Gastroesophageal sphincter (tissue), 4 donors: Measurements from ENCODE around the gene USP49. TPM values are rescaled to one million over a fixed set of nuclear protein-coding genes. Genes with fewer than 3 reads are reported as not detected.
"Not testable (repeated sequence)": the region's sequence is repeated elsewhere in the genome, so short reads cannot be mapped to it uniquely, and the experiment has no call there.

Source experiments
- ATAC-seq: fragments of 150-250 bp; one replicate; pipeline ENCODE4 v1.9.1; 2016; ENCODE audit warnings: mild to moderate bottlenecking, moderate library complexity
- H3K27ac ChIP-seq, 4 donors: fragments of 200-600 bp; sonication (generic) in 3 of 4; 1 replicate in 3 of 4; 2 replicates in 1 of 4; pipeline ENCODE4 v1.5.1; 2016 to 2019
- H3K27me3 ChIP-seq: fragments of 200-600 bp; sonication (generic); one replicate; pipeline ENCODE4 v1.5.1; 2019
- H3K36me3 ChIP-seq, 2 donors: fragments of 200-600 bp; sonication (generic); one replicate each; pipeline ENCODE4 v1.5.1; 2019; ENCODE audit warnings: control low read depth in 1 of 2
- H3K4me1 ChIP-seq, 3 donors: fragments of 200-600 bp; sonication (generic); 1 replicate in 2 of 3; 2 replicates in 1 of 3; pipeline ENCODE4 v1.5.1; 2016 to 2019; ENCODE audit warnings: control low read depth in 2 of 3
- H3K4me3 ChIP-seq, 2 donors: fragments of 200-600 bp; sonication (generic); one replicate each; pipeline ENCODE4 v1.5.1; 2019; ENCODE audit warnings: mild to moderate bottlenecking in 1 of 2, moderate library complexity in 1 of 2
- H3K9me3 ChIP-seq, 3 donors: fragments of 200-600 bp; sonication (generic); one replicate each; pipeline ENCODE4 v1.5.1; 2017 to 2019; ENCODE audit warnings: control low read depth in 2 of 3
- CTCF ChIP-seq, 4 experiments: fragments of 200-600 bp in 2 of 4; fragments of 450-650 bp in 2 of 4; sonication (generic) in 1 of 4; IDR thresholded peaks; one replicate each; pipeline ENCODE4 v1.5.1; 2017 to 2019; ENCODE audit warnings: antibody characterized with exemption in 4 of 4, mild to moderate bottlenecking in 2 of 4, moderate library complexity in 2 of 4
- EP300 ChIP-seq: sonication (generic); formaldehyde crosslinking; IDR thresholded peaks from one replicate; pipeline ENCODE4 v1.6.1; 2017; ENCODE audit warnings: antibody characterized with exemption, mild to moderate bottlenecking
- POLR2A ChIP-seq, 2 donors: fragments of 450-650 bp; IDR thresholded peaks; one replicate each; pipeline ENCODE4 v1.6.1; 2017; ENCODE audit warnings: antibody characterized with exemption in 2 of 2, mild to moderate bottlenecking in 2 of 2, moderate library complexity in 1 of 2
- POLR2AphosphoS5 ChIP-seq: sonication (generic); formaldehyde crosslinking; IDR thresholded peaks from one replicate; pipeline ENCODE4 v1.6.1; 2017; ENCODE audit warnings: antibody characterized with exemption
- WGBS, 2 donors: methylation state at CpG; one replicate each; pipeline ENCODE4 v1.1.5; 2018; ENCODE audit warnings: low coverage in 1 of 2; 5-methylcytosine and 5-hydroxymethylcytosine counted together
- total RNA-seq, 4 donors: library from RNA; depleted of rRNA; stranded (reverse); fragments of >200 nt; gene quantifications; one replicate each; pipeline ENCODE4 v1.1.0, GENCODE V29; 2016

The USP49 gene
- 1 to 10 TPM in 3 of 4 donors, under 1 TPM in 1; 0.69 to 5.4 (median 2.0) TPM for total RNA-seq

- WGBS, 2 donors = 2% methylated on average over 16 to 18 of the region's 55 CpGs
- TF ChIP-seq EP300 = no peak
- no peak for TF ChIP-seq POLR2A (IDR thresholded peaks at IDR 0.05)
- no peak for TF ChIP-seq POLR2AphosphoS5
- no peak for TF ChIP-seq CTCF (IDR thresholded peaks at IDR 0.05)
- H3K4me3 ChIP-seq = peak within 1 kb of the TSS; percentile 68 to 83
- peaks cover 3 to 19% (median 13%) of the 10 kb centered on the region in 3 donors for H3K4me1 ChIP-seq
- peaks cover 0 to 9% of the 10 kb centered on the region in 2 donors for H3K36me3 ChIP-seq
- no peaks in the 10 kb centered on the region for H3K27me3 ChIP-seq
- no peaks in the 10 kb centered on the region for H3K9me3 ChIP-seq
- H3K27ac ChIP-seq = peak within 1 kb of the TSS; percentile 26 to 87 (median 84)
- ATAC-seq = peak; percentile 98
These were observed at the start of gene USP49 for GRCh38 chr6:41895300-41896233. TSS of gene USP49 (minus strand) at chr6:41895375. CDS start at chr6:41806983, 88,392 bp downstream.

- ATAC-seq = no peak
- no peak overlapping the region for H3K27ac ChIP-seq
- H3K36me3 ChIP-seq = no peaks in the 10 kb centered on the region
- no peak overlapping the region for H3K4me3 ChIP-seq
- TF ChIP-seq EP300 (no peak), POLR2A (IDR thresholded peaks at IDR 0.05) (no peak), CTCF (IDR thresholded peaks at IDR 0.05) (no peak), POLR2AphosphoS5 (no peak)
- H3K4me1 ChIP-seq = peaks cover 2 to 38% (median 27%) of the 10 kb centered on the region in 3 donors
- no peaks in the 10 kb centered on the region for H3K27me3 ChIP-seq
- H3K9me3 ChIP-seq = no peaks in the 10 kb centered on the region
These were observed 48.3 kb upstream of the USP49 start for GRCh38 chr6:41943456-41943855.

- Histone ChIP-seq H3K4me1 (peaks cover 2 to 44% (median 33%) of the 10 kb centered on the region in 3 donors), H3K27ac (peak overlapping the region in 1 of 4 donors; percentile 93)
- not testable (repeated sequence) for ATAC-seq, H3K36me3 ChIP-seq, H3K9me3 ChIP-seq, H3K27me3 ChIP-seq, H3K4me3 ChIP-seq
- WGBS, 2 donors = 89 to 93% methylated on average over 10 to 13 of the region's 14 CpGs
These were observed 47.7 kb upstream of the USP49 start for GRCh38 chr6:41942882-41943281.

GRCh38 chr6:41942067-41942851 lies 47.1 kb upstream of the USP49 start:
- WGBS, 2 donors = 27 to 35% methylated on average over 14 to 17 of the region's 20 CpGs
- TF ChIP-seq POLR2A (IDR thresholded peaks at IDR 0.05) = no peak
- TF ChIP-seq POLR2AphosphoS5 = peak; percentile 48
- H3K36me3 ChIP-seq = peaks cover 0 to under 1% of the 10 kb centered on the region in 2 donors
- H3K27me3 ChIP-seq = no peaks in the 10 kb centered on the region
- peak overlapping the region; percentile 45 to 93 (median 91) for H3K27ac ChIP-seq
- peaks cover 2 to 49% (median 34%) of the 10 kb centered on the region in 3 donors for H3K4me1 ChIP-seq
- ATAC-seq = peak; percentile 31
- no peaks in the 10 kb centered on the region for H3K9me3 ChIP-seq
- peak overlapping the region; percentile 48 to 76 for H3K4me3 ChIP-seq

- peaks cover 2 to 54% (median 34%) of the 10 kb centered on the region in 3 donors for H3K4me1 ChIP-seq
- 0% methylated on average over 4 to 12 of the region's 87 CpGs for WGBS, 2 donors
- peak within 1 kb of the TSS; percentile 45 to 93 (median 91) for H3K27ac ChIP-seq
- TF ChIP-seq POLR2AphosphoS5 (peak; percentile 53), POLR2A (IDR thresholded peaks at IDR 0.05) (peak; percentile 33 to 60), EP300 (no peak), CTCF (IDR thresholded peaks at IDR 0.05) (peak in 1 of 4 experiments; percentile 12)
- peaks cover 0 to 6% of the 10 kb centered on the region in 2 donors for H3K36me3 ChIP-seq
- H3K4me3 ChIP-seq = peak within 1 kb of the TSS; percentile 48 to 76
- peak; percentile 95 for ATAC-seq
- no peaks in the 10 kb centered on the region for H3K27me3 ChIP-seq
- H3K9me3 ChIP-seq = no peaks in the 10 kb centered on the region
These were observed 46.3 kb upstream of the USP49 start, which contains the start of gene CCND3 for GRCh38 chr6:41941280-41942066. TSS of gene CCND3 (minus strand) at chr6:41941808. CDS start at chr6:41941649, 159 bp downstream.
